Thyroid gland (tissue), 4 donors: Measurements from ENCODE around the gene NYAP2. TPM values are rescaled to one million over a fixed set of nuclear protein-coding genes. Genes with fewer than 3 reads are reported as not detected.

ENCODE experiments used
- DNase-seq, 2 donors: peaks; one replicate each; pipeline ENCODE4 v3.0.0-alpha.2; 2019
- H3K27ac ChIP-seq, 3 donors: fragments of 200-600 bp; sonication (generic); 1 replicate in 2 of 3; 2 replicates in 1 of 3; pipeline ENCODE4 v1.5.1; 2016 to 2019; ENCODE audit warnings: mild to moderate bottlenecking in 1 of 3, moderate library complexity in 1 of 3
- H3K27me3 ChIP-seq: fragments of 200-600 bp; sonication (generic); one replicate; pipeline ENCODE4 v1.5.1; 2019
- H3K36me3 ChIP-seq, 2 donors: fragments of 200-600 bp; sonication (generic); one replicate each; pipeline ENCODE4 v1.5.1; 2016 to 2019
- H3K4me1 ChIP-seq, 2 donors: fragments of 200-600 bp; sonication (generic); one replicate each; pipeline ENCODE4 v1.5.1; 2017 to 2019
- H3K4me3 ChIP-seq, 3 donors: fragments of 200-600 bp; sonication (generic); replicated peaks in 1 of 3; 1 replicate in 2 of 3; 2 replicates in 1 of 3; pipeline ENCODE4 v1.5.1; 2016; ENCODE audit warnings: mild to moderate bottlenecking in 1 of 3
- H3K9me3 ChIP-seq: fragments of 200-600 bp; sonication (generic); one replicate; pipeline ENCODE4 v1.5.1; 2017
- POLR2A ChIP-seq, 2 donors: fragments of 450-650 bp; IDR thresholded peaks; one replicate each; pipeline ENCODE4 v1.6.1; 2017; ENCODE audit warnings: antibody characterized with exemption in 2 of 2, mild to moderate bottlenecking in 2 of 2, moderate library complexity in 1 of 2
- WGBS, 2 donors: methylation state at CpG; one replicate each; pipeline ENCODE4 v1.1.5; 2017; 5-methylcytosine and 5-hydroxymethylcytosine counted together
- intact Hi-C: fragments of 100-400 bp; cut with DNase I; formaldehyde crosslinking; loops from one replicate; pipeline ENCODE4 v1.15.1; 2023
- total RNA-seq, 4 donors: library from RNA; depleted of rRNA; stranded (reverse); fragments of >200 nt; gene quantifications; one replicate each; pipeline ENCODE4 v1.2.3, GENCODE V29; 2016
- TF ChIP-seq, protein P1 (sequence below), 6 experiments: fragments of 200-600 bp in 3 of 6; fragments of 450-650 bp in 3 of 6; sonication (generic) in 3 of 6; IDR thresholded peaks; one replicate each; pipeline ENCODE4 v1.5.1; 2016 to 2019; ENCODE audit warnings: antibody characterized with exemption in 6 of 6, mild to moderate bottlenecking in 2 of 6, inconsistent platforms in 1 of 6, moderate library complexity in 1 of 6

Gene NYAP2
- total RNA-seq, 4 donors from 2014 or later: not detected

GRCh38 chr2:225616848-225617247, 217.3 kb downstream of the NYAP2 start:
- TF ChIP-seq POLR2A (IDR thresholded peaks at IDR 0.05): no peak
- TF ChIP-seq, protein P1, sequence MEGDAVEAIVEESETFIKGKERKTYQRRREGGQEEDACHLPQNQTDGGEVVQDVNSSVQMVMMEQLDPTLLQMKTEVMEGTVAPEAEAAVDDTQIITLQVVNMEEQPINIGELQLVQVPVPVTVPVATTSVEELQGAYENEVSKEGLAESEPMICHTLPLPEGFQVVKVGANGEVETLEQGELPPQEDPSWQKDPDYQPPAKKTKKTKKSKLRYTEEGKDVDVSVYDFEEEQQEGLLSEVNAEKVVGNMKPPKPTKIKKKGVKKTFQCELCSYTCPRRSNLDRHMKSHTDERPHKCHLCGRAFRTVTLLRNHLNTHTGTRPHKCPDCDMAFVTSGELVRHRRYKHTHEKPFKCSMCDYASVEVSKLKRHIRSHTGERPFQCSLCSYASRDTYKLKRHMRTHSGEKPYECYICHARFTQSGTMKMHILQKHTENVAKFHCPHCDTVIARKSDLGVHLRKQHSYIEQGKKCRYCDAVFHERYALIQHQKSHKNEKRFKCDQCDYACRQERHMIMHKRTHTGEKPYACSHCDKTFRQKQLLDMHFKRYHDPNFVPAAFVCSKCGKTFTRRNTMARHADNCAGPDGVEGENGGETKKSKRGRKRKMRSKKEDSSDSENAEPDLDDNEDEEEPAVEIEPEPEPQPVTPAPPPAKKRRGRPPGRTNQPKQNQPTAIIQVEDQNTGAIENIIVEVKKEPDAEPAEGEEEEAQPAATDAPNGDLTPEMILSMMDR (IDR thresholded peaks at IDR 0.05): no peak

DNA sequence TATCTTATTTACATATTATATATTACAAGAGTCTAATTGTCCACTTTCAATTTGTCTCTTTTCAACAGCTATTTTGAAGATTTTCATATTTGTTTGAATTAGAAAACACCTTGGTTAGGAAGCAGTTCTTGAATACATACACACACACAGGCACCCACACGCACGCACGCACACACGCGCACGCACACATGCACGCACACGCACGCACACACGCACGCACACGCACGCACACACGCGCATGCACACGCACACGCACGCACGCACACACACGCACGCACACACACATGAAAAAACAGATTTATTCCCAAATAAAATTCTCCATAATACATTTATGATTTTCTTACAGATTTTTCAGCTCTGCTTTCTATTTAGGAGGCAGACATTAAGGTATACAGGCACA, 220.7 kb downstream of the NYAP2 start:
- no peak overlapping the region for H3K27ac ChIP-seq

More at GRCh38 chr2:225616848-225617247, 217.3 kb downstream of the NYAP2 start:
- DNase-seq: no peak
- intact Hi-C loops: no loop called here
- WGBS, 2 donors: 83 to 84% methylated on average over 2 of the region's 2 CpGs
- Histone ChIP-seq H3K4me1 (no peaks in the 10 kb centered on the region), H3K27me3 (no peaks in the 10 kb centered on the region), H3K36me3 (no peaks in the 10 kb centered on the region), H3K4me3 (no peak overlapping the region), H3K27ac (no peak overlapping the region), H3K9me3 (no peaks in the 10 kb centered on the region)

GRCh38 chr2:225630824-225631533, 231.5 kb downstream of the NYAP2 start:
- H3K4me3 ChIP-seq: no peak overlapping the region
- H3K27ac ChIP-seq: no peak overlapping the region
- intact Hi-C loops: no loop called here
- no peak for TF ChIP-seq POLR2A (IDR thresholded peaks at IDR 0.05)
- no peak for DNase-seq
- no peaks in the 10 kb centered on the region for H3K9me3 ChIP-seq
- no peaks in the 10 kb centered on the region for H3K36me3 ChIP-seq
- no peaks in the 10 kb centered on the region for H3K27me3 ChIP-seq
- H3K4me1 ChIP-seq: no peaks in the 10 kb centered on the region
- 89 to 93% methylated on average over 4 of the region's 4 CpGs for WGBS, 2 donors

More for the DNA sequence above, 220.7 kb downstream of the NYAP2 start:
- no peaks in the 10 kb centered on the region for H3K4me1 ChIP-seq
- H3K4me3 ChIP-seq: no peak overlapping the region
- intact Hi-C loops: no loop called here
- WGBS, 2 donors: 83 to 84% methylated on average over 21 of the region's 21 CpGs
- DNase-seq: no peak
- no peaks in the 10 kb centered on the region for H3K27me3 ChIP-seq
- H3K9me3 ChIP-seq: no peaks in the 10 kb centered on the region
- no peaks in the 10 kb centered on the region for H3K36me3 ChIP-seq
- TF ChIP-seq, protein P1 (IDR thresholded peaks at IDR 0.05): no peak
- no peak for TF ChIP-seq POLR2A (IDR thresholded peaks at IDR 0.05)

DNA sequence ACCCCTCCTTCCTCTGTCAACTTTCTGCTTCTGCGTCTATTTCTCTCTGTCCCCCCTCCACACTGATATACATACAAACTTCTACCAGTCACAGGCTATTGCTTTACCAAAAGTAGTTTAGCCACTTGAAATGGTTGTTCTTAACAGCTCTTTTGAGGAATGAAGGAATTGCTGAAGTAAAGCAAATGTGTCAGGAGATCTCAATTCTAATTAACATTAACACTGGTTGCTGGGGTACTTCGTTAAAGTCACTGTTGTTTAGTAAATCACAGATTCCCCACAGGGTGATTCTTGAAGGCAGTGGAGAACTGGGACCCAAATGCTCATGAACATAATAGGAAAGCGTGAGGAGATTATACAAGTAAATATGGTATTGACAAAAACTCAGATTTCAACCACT, 232.8 kb downstream of the NYAP2 start:
- WGBS, 2 donors: 59 to 64% methylated on average over 3 of the region's 3 CpGs
- Histone ChIP-seq H3K36me3 (no peaks in the 10 kb centered on the region), H3K9me3 (no peaks in the 10 kb centered on the region), H3K4me3 (no peak overlapping the region), H3K27ac (no peak overlapping the region), H3K27me3 (no peaks in the 10 kb centered on the region), H3K4me1 (no peaks in the 10 kb centered on the region)
- DNase-seq: no peak
- intact Hi-C loops: no loop called here
- TF ChIP-seq, protein P1 (IDR thresholded peaks at IDR 0.05): no peak
- TF ChIP-seq POLR2A (IDR thresholded peaks at IDR 0.05): no peak

- no peaks in the 10 kb centered on the region for H3K9me3 ChIP-seq
- no peaks in the 10 kb centered on the region for H3K36me3 ChIP-seq
- no peak for DNase-seq
- no peak overlapping the region for H3K4me3 ChIP-seq
- TF ChIP-seq, protein P1 (IDR thresholded peaks at IDR 0.05): no peak
- TF ChIP-seq POLR2A (IDR thresholded peaks at IDR 0.05): no peak
- intact Hi-C loops: no loop called here
- H3K27ac ChIP-seq: no peak overlapping the region
- H3K27me3 ChIP-seq: no peaks in the 10 kb centered on the region
- WGBS, 2 donors: 87 to 94% methylated on average over 1 of the region's 1 CpG
- H3K4me1 ChIP-seq: no peaks in the 10 kb centered on the region
These were observed 237.0 kb downstream of the NYAP2 start for GRCh38 chr2:225636558-225636957.
